GM18517 (cell line): ENCODE results near the gene DYNC2H1.
"Not testable (repeated sequence)": the region's sequence is repeated elsewhere in the genome, so short reads cannot be mapped to it uniquely, and the experiment has no call there.

Source experiments
- ATAC-seq: cut with Tn5 transposase; IDR thresholded peaks from one replicate; pipeline ENCODE4 v1.9.1; 2021; ENCODE audit warnings: mild to moderate bottlenecking, moderate library complexity; ENCODE audit not compliant: unreplicated experiment

DYNC2H1 gene

GRCh38 chr11:103112364-103112763, 3.1 kb downstream of the DYNC2H1 start:
- no peak for ATAC-seq

- no peak for ATAC-seq
Measured at GRCh38 chr11:103114836-103115235, 5.6 kb downstream of the DYNC2H1 start.

GRCh38 chr11:103125462-103125861, 16.2 kb downstream of the DYNC2H1 start:
- ATAC-seq = no peak

- ATAC-seq = not testable (repeated sequence)
Measured at GRCh38 chr11:103141986-103142385, 32.8 kb downstream of the DYNC2H1 start.

GRCh38 chr11:103147627-103148026, 38.4 kb downstream of the DYNC2H1 start:
- ATAC-seq = no peak

- ATAC-seq = no peak
Measured at GRCh38 chr11:103157542-103157941, 48.3 kb downstream of the DYNC2H1 start.

GRCh38 chr11:103164093-103164796, 55.0 kb downstream of the DYNC2H1 start:
- no peak for ATAC-seq

GRCh38 chr11:103167166-103167565, 57.9 kb downstream of the DYNC2H1 start:
- ATAC-seq = no peak

GRCh38 chr11:103170865-103171264, 61.6 kb downstream of the DYNC2H1 start:
- no peak for ATAC-seq

- ATAC-seq = no peak
Measured at GRCh38 chr11:103175461-103176129, 66.4 kb downstream of the DYNC2H1 start.

- no peak for ATAC-seq
Measured at GRCh38 chr11:103183981-103184611, 74.9 kb downstream of the DYNC2H1 start.

- no peak for ATAC-seq
Measured at GRCh38 chr11:103202048-103202651, 92.9 kb downstream of the DYNC2H1 start.

GRCh38 chr11:103210543-103210942, 101.3 kb downstream of the DYNC2H1 start:
- ATAC-seq = no peak

- ATAC-seq = no peak
Measured at GRCh38 chr11:103215812-103216211, 106.6 kb downstream of the DYNC2H1 start.

- ATAC-seq = no peak
Measured at GRCh38 chr11:103220133-103220532, 110.9 kb downstream of the DYNC2H1 start.

GRCh38 chr11:103222806-103223205, 113.6 kb downstream of the DYNC2H1 start:
- ATAC-seq = no peak

GRCh38 chr11:103228807-103229206, 119.6 kb downstream of the DYNC2H1 start:
- no peak for ATAC-seq

GRCh38 chr11:103234974-103235373, 125.7 kb downstream of the DYNC2H1 start:
- ATAC-seq = no peak

GRCh38 chr11:103241574-103241973, 132.3 kb downstream of the DYNC2H1 start:
- ATAC-seq = no peak

GRCh38 chr11:103254123-103254522, 144.9 kb downstream of the DYNC2H1 start:
- no peak for ATAC-seq

- ATAC-seq = no peak
Measured at GRCh38 chr11:103257360-103257759, 148.1 kb downstream of the DYNC2H1 start.
